IMR-90 (cell line): Measurements from ENCODE around the gene CAVIN4. TPM values are rescaled to one million over a fixed set of nuclear protein-coding genes. Genes with fewer than 3 reads are reported as not detected.

ENCODE experiments used
- ATAC-seq: fragments of 200-7000 bp; cut with Tn5 transposase; 2 replicates; pipeline ENCODE4 v1.9.1; 2020; ENCODE audit warnings: low read depth, mild to moderate bottlenecking, moderate library complexity
- BruUV-seq: library from RNA; stranded (reverse); fragments of 400-500 nt; replicated peaks from 2 replicates; lab custom pipeline; 2021; lab: Mats Ljungman, UMichigan
- CTCF ChIA-PET: fragments of 300-600 bp; formaldehyde crosslinking; extraction: SDS; loops from one replicate; lab custom pipeline; 2021; ENCODE audit warnings: antibody characterized with exemption; lab: Yijun Ruan, JAX
- POLR2A ChIA-PET: fragments of 300-600 bp; sonication (Branson Sonifier 250); formaldehyde crosslinking; loops from one replicate; lab custom pipeline; 2022; ENCODE audit warnings: antibody characterized with exemption; ENCODE audit not compliant: unreplicated experiment; lab: Charles Lee
- DNase-seq: peaks from one replicate; pipeline ENCODE4 v3.0.0; 2013
- H2AFZ ChIP-seq: replicated peaks from 2 replicates; pipeline ENCODE3; 2013; ENCODE audit warnings: low read length, mild to moderate bottlenecking; ENCODE audit not compliant: poor library complexity
- H2AK5ac ChIP-seq: 2 replicates; pipeline ENCODE4 v1.6.1; 2013; ENCODE audit warnings: low read depth, low read length, inconsistent platforms
- H2AK9ac ChIP-seq: replicated peaks from 2 replicates; pipeline ENCODE3; 2013; ENCODE audit warnings: mild to moderate bottlenecking, low read depth, low read length, moderate library complexity; ENCODE audit not compliant: poor library complexity
- H2BK120ac ChIP-seq: 2 replicates; pipeline ENCODE4 v1.6.1; 2013; ENCODE audit warnings: low read depth, low read length, inconsistent platforms
- H2BK15ac ChIP-seq: 3 replicates; pipeline ENCODE4 v1.6.1; 2013; ENCODE audit warnings: low read depth, low read length, inconsistent platforms
- H2BK20ac ChIP-seq: 2 replicates; pipeline ENCODE4 v1.6.1; 2013; ENCODE audit warnings: low read depth, mild to moderate bottlenecking, inconsistent platforms, low read length, moderate library complexity
- H2BK5ac ChIP-seq: 2 replicates; pipeline ENCODE4 v1.6.1; 2013; ENCODE audit warnings: mild to moderate bottlenecking, low read depth, low read length, inconsistent platforms; ENCODE audit not compliant: poor library complexity, severe bottlenecking
- H3K14ac ChIP-seq: replicated peaks from 2 replicates; pipeline ENCODE4 v1.6.1; 2013; ENCODE audit warnings: low read depth, low read length, inconsistent platforms
- H3K18ac ChIP-seq: 2 replicates; pipeline ENCODE4 v1.6.1; 2013; ENCODE audit warnings: low read depth, low read length, control low read depth
- H3K23ac ChIP-seq: 2 replicates; pipeline ENCODE4 v1.6.1; 2013; ENCODE audit warnings: low read depth, low read length, inconsistent platforms
- H3K27ac ChIP-seq: 2 replicates; pipeline ENCODE4 v1.5.1; 2013; ENCODE audit warnings: mild to moderate bottlenecking, control low read depth, low read length; ENCODE audit not compliant: insufficient read depth
- H3K27me3 ChIP-seq: 2 replicates; pipeline ENCODE4 v1.6.1; 2013; ENCODE audit warnings: low read length; ENCODE audit not compliant: control insufficient read depth, insufficient read depth
- H3K36me3 ChIP-seq: 2 replicates; pipeline ENCODE4 v1.6.1; 2013; ENCODE audit warnings: low read length, mixed read lengths; ENCODE audit not compliant: control insufficient read depth, insufficient read depth
- H3K4ac ChIP-seq: 2 replicates; pipeline ENCODE4 v1.6.1; 2013; ENCODE audit warnings: low read depth, low read length, inconsistent platforms
- H3K4me1 ChIP-seq: 2 replicates; pipeline ENCODE4 v1.6.1; 2013; ENCODE audit warnings: low read length, mixed read lengths; ENCODE audit not compliant: control insufficient read depth, insufficient read depth
- H3K4me2 ChIP-seq: 2 replicates; pipeline ENCODE4 v1.6.1; 2013; ENCODE audit warnings: low read depth, mild to moderate bottlenecking, control low read depth, low read length, moderate library complexity
- H3K4me3 ChIP-seq: 2 replicates; pipeline ENCODE4 v1.5.1; 2013; ENCODE audit warnings: low read depth, mild to moderate bottlenecking, control low read depth, low read length, moderate library complexity; ENCODE audit not compliant: insufficient read depth
- H3K56ac ChIP-seq: 2 replicates; pipeline ENCODE4 v1.6.1; 2013; ENCODE audit warnings: low read length, inconsistent platforms; ENCODE audit not compliant: insufficient read depth; ENCODE audit errors: extremely low read depth
- H3K79me1 ChIP-seq, 2 experiments: 2 replicates each; pipeline ENCODE4 v1.6.1; 2013; ENCODE audit warnings: low read length in 2 of 2, inconsistent platforms in 1 of 2, low read depth in 1 of 2
- H3K9ac ChIP-seq: 2 replicates; pipeline ENCODE4 v1.6.1; 2013; ENCODE audit warnings: low read depth, low read length, control low read depth
- H3K9me1 ChIP-seq: 2 replicates; pipeline ENCODE4 v1.6.1; 2013; ENCODE audit warnings: low read length, inconsistent platforms; ENCODE audit not compliant: insufficient read depth
- H3K9me3 ChIP-seq: 2 replicates; pipeline ENCODE4 v1.6.1; 2013; ENCODE audit warnings: low read length; ENCODE audit not compliant: control insufficient read depth, insufficient read depth
- H4K20me1 ChIP-seq: 2 replicates; pipeline ENCODE4 v1.6.1; 2013; ENCODE audit warnings: low read length, inconsistent platforms; ENCODE audit not compliant: insufficient read depth
- H4K5ac ChIP-seq: 2 replicates; pipeline ENCODE4 v1.6.1; 2013; ENCODE audit warnings: mild to moderate bottlenecking, low read depth, low read length, control low read depth
- H4K8ac ChIP-seq, 2 experiments: 2 replicates each; pipeline ENCODE4 v1.6.1; 2013; ENCODE audit warnings: low read depth in 2 of 2, low read length in 2 of 2, control low read depth in 1 of 2, inconsistent platforms in 1 of 2
- H4K91ac ChIP-seq: 2 replicates; pipeline ENCODE4 v1.6.1; 2013; ENCODE audit warnings: low read depth, low read length, inconsistent platforms; ENCODE audit not compliant: insufficient read depth
- CHD1 ChIP-seq: IDR thresholded peaks from 2 replicates; pipeline ENCODE4 v1.6.1; 2012; ENCODE audit warnings: low read depth, low read length, improper control_type of control experiment
- CTCF ChIP-seq: conservative IDR thresholded peaks from 2 replicates; pipeline ENCODE4 v1.5.1; 2012; ENCODE audit warnings: mild to moderate bottlenecking, low read depth, low read length, improper control_type of control experiment
- ELK1 ChIP-seq: fragments of 150-350 bp; IDR thresholded peaks from 2 replicates; pipeline ENCODE4 v1.6.1; 2016; ENCODE audit warnings: low read depth, mild to moderate bottlenecking, low read length, moderate library complexity, borderline replicate concordance
- FOS ChIP-seq: fragments of 150-350 bp; IDR thresholded peaks from 2 replicates; pipeline ENCODE4 v1.6.1; 2016; ENCODE audit warnings: low read depth, low read length
- MAFK ChIP-seq: IDR thresholded peaks from 2 replicates; pipeline ENCODE4 v1.6.1; 2012; ENCODE audit warnings: low read depth, low read length, improper control_type of control experiment
- MAZ ChIP-seq: IDR thresholded peaks from 2 replicates; pipeline ENCODE4 v1.6.1; 2012; ENCODE audit warnings: low read depth, mild to moderate bottlenecking, low read length, improper control_type of control experiment, moderate library complexity, borderline replicate concordance
- MXI1 ChIP-seq: IDR thresholded peaks from 2 replicates; pipeline ENCODE4 v1.6.1; 2012; ENCODE audit warnings: low read depth, mild to moderate bottlenecking, low read length, moderate library complexity, borderline replicate concordance
- POLR2A ChIP-seq: IDR thresholded peaks from 2 replicates; pipeline ENCODE4 v1.6.1; 2012; ENCODE audit warnings: mild to moderate bottlenecking, low read depth, low read length
- RFX5 ChIP-seq: IDR thresholded peaks from 2 replicates; pipeline ENCODE4 v1.8.0; 2012; ENCODE audit warnings: low read depth, mild to moderate bottlenecking, low read length, moderate library complexity
- SMC3 ChIP-seq: fragments of 150-350 bp; IDR thresholded peaks from 2 replicates; pipeline ENCODE4 v1.6.1; 2016; ENCODE audit warnings: low read depth, mild to moderate bottlenecking, antibody characterized with exemption, low read length, moderate library complexity
- USF2 ChIP-seq: fragments of 150-350 bp; IDR thresholded peaks from 2 replicates; pipeline ENCODE4 v1.6.1; 2017; ENCODE audit warnings: mild to moderate bottlenecking, antibody characterized with exemption, low read length, low read depth
- WGBS, 2 experiments: methylation state at CpG; one replicate each; pipeline versions ENCODE4 v1.1.5 to v1.1.7; 2013; ENCODE audit warnings: missing lambda C conversion rate in 2 of 2; ENCODE audit not compliant: insufficient read length in 1 of 2; ENCODE audit errors: extremely low coverage in 2 of 2; 5-methylcytosine and 5-hydroxymethylcytosine counted together
- dilution Hi-C: fragments of 300-500 bp; cut with HindIII; formaldehyde crosslinking; loops from one replicate; pipeline ENCODE4 v1.14.3; 2018; ENCODE audit warnings: low sequenced_read_pairs; ENCODE audit not compliant: unreplicated experiment
- in situ Hi-C: fragments of 300-500 bp; cut with MboI; formaldehyde crosslinking; loops from 3 replicates; pipeline ENCODE4 v1.14.3; 2019; ENCODE audit warnings: low sequenced_read_pairs, inconsistent platforms, mixed read lengths
- intact Hi-C: fragments of 100-400 bp; cut with micrococcal nuclease; formaldehyde crosslinking; loops from 2 replicates; pipeline ENCODE4 v1.10.0; 2022
- polyA plus RNA-seq, 3 experiments: library from polyadenylated mRNA; depleted of rRNA; stranded (reverse); fragments of >200 nt; gene quantifications; 2 replicates each; pipeline ENCODE4 v1.2.3, GENCODE V29; 2012; ENCODE audit warnings: low replicate concordance in 1 of 3
- total RNA-seq: library from RNA; depleted of rRNA; stranded (reverse); fragments of >200 nt; gene quantifications from 2 replicates; pipeline ENCODE4 v1.2.3, GENCODE V29; 2012

The CAVIN4 gene
- total and polyA plus RNA-seq, 2 of the 4 experiments (the other 2 are of a cell fraction): 2.2 to 2.6 TPM

DNA sequence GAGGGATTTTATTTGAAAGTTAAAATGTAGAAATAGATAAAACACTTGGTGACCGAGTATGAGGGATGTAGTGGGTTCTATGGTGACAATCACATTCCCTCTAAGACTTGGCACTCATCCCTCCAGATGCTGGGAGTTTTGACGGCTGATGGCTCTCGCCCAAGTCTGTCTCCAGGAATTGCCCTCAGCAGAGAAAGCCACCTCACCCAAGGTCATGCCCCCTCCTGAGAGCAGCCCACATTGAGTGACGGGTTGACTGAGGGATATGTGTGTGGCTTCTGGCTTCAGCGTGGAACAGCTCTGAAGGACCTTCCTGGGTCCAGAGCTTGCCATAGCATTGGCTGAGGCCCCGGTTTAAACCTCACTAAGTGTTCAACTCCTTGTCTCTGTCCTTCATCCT lies 19.4 kb downstream of the CAVIN4 start:
- H3K4ac ChIP-seq: no peak overlapping the region
- H3K27me3 ChIP-seq: no peaks in the 10 kb centered on the region; the same call in 1 of the 2 replicates
- ChIA-PET POLR2A (no interaction called here), CTCF (no interaction called here)
- H2AK5ac ChIP-seq: no peak overlapping the region
- no peak overlapping the region for H3K27ac ChIP-seq
- H2AK9ac ChIP-seq: no peak overlapping the region
- intact Hi-C loops: loop anchor here (5.0 to 10.0 kb wide), 7 partner anchors 250 to 1332 kb away; partner anchors contain the start of genes ERP44, INVS and NR4A3
- H4K91ac ChIP-seq: no peak overlapping the region
- no TSS peak for BruUV-seq
- no peak overlapping the region for H2BK120ac ChIP-seq
- no peak for ATAC-seq
- H3K9ac ChIP-seq: no peak overlapping the region
- H4K5ac ChIP-seq: no peak overlapping the region
- no peak for DNase-seq
- H3K56ac ChIP-seq: no peak overlapping the region
- WGBS, 2 experiments: no CpG with 5 or more reads among the region's 6 CpGs
- no peak overlapping the region for H3K4me2 ChIP-seq
- peaks cover 1% of the 10 kb centered on the region; the same call in 1 of the 2 replicates for H3K4me1 ChIP-seq
- H4K20me1 ChIP-seq: no peaks in the 10 kb centered on the region
- no peaks in the 10 kb centered on the region; a peak in 1 of 4 replicates for H3K79me1 ChIP-seq
- H3K4me3 ChIP-seq: no peak overlapping the region
- no peak overlapping the region for H3K23ac ChIP-seq
- H3K9me3 ChIP-seq: no peaks in the 10 kb centered on the region
- no peak overlapping the region for H2BK15ac ChIP-seq
- no peak overlapping the region for H2BK5ac ChIP-seq
- no peak overlapping the region for H4K8ac ChIP-seq
- no peak overlapping the region for H3K14ac ChIP-seq
- dilution Hi-C loops: no loop called here
- no peaks in the 10 kb centered on the region for H3K36me3 ChIP-seq
- no peak overlapping the region for H2BK20ac ChIP-seq
- no peak overlapping the region for H2AFZ ChIP-seq
- in situ Hi-C loops: loop anchor here (25.0 kb wide), 2 partner anchors 560 to 1410 kb away; no protein-coding TSS in a partner anchor
- no peak overlapping the region for H3K18ac ChIP-seq
- no peaks in the 10 kb centered on the region for H3K9me1 ChIP-seq
- no peak for TF ChIP-seq CHD1
- no peak for TF ChIP-seq POLR2A
- no peak for TF ChIP-seq MXI1
- no peak for TF ChIP-seq MAFK
- TF ChIP-seq USF2: no peak
- TF ChIP-seq MAZ: no peak
- TF ChIP-seq FOS: no peak
- TF ChIP-seq CTCF: no peak
- no peak for TF ChIP-seq SMC3
- no peak for TF ChIP-seq RFX5
- no peak for TF ChIP-seq ELK1
